DND-41 (cell line): Measurements from ENCODE around the gene INPP5A.

Experiments used
- EZH2 ChIP-seq: IDR thresholded peaks from 3 replicates; pipeline ENCODE4 v1.6.1; 2012; ENCODE audit warnings: borderline replicate concordance, low read depth, mild to moderate bottlenecking, moderate library complexity, low read length, inconsistent platforms; ENCODE audit not compliant: severe bottlenecking
- TF ChIP-seq, protein P1 (sequence below): IDR thresholded peaks from 2 replicates; pipeline ENCODE4 v1.5.1; 2012; ENCODE audit warnings: borderline replicate concordance, low read length, moderate library complexity, mild to moderate bottlenecking; ENCODE audit not compliant: poor library complexity, severe bottlenecking; ENCODE audit errors: extremely low read depth

DNA sequence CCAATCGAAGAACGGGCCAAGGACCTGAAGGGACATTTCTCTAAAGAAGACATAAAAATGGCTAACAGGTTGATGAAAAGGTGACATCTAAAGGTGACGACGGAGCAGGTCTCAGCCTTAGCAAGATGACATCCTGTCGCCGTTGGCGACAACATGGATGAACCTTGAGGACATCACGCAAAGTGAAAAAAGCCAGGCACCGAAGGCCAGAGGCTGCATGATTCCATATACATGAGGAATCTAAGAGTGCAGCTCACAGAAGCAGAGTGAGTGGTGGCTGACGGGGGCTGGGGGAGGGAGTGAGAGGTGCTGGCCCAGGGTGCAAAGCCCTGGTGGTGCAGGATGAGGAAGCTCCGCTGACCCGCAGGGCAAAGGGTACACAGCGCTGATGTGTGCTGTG is 282.5 kb downstream of the INPP5A start:
- TF ChIP-seq, protein P1, sequence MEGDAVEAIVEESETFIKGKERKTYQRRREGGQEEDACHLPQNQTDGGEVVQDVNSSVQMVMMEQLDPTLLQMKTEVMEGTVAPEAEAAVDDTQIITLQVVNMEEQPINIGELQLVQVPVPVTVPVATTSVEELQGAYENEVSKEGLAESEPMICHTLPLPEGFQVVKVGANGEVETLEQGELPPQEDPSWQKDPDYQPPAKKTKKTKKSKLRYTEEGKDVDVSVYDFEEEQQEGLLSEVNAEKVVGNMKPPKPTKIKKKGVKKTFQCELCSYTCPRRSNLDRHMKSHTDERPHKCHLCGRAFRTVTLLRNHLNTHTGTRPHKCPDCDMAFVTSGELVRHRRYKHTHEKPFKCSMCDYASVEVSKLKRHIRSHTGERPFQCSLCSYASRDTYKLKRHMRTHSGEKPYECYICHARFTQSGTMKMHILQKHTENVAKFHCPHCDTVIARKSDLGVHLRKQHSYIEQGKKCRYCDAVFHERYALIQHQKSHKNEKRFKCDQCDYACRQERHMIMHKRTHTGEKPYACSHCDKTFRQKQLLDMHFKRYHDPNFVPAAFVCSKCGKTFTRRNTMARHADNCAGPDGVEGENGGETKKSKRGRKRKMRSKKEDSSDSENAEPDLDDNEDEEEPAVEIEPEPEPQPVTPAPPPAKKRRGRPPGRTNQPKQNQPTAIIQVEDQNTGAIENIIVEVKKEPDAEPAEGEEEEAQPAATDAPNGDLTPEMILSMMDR = no peak
- TF ChIP-seq EZH2 = no peak
